Mesothelial cell of epicardium (in vitro differentiated cells): ENCODE data around the gene TPSG1. TPM values are rescaled to one million over a fixed set of nuclear protein-coding genes. Genes with fewer than 3 reads are reported as not detected.
"Not testable (repeated sequence)": the region's sequence is repeated elsewhere in the genome, so short reads cannot be mapped to it uniquely, and the experiment has no call there.

Experiments used
- DNase-seq, 2 experiments: peaks; one replicate each; pipeline ENCODE4 v3.0.0; 2021; ENCODE audit warnings: low spot score in 2 of 2; ENCODE audit not compliant: unreplicated experiment in 2 of 2
- H3K27ac Mint-ChIP-seq: 2 replicates; pipeline ENCODE4 v1.8.0; 2021; ENCODE audit warnings: mixed read lengths
- H3K27me3 Mint-ChIP-seq: 2 replicates; pipeline ENCODE4 v1.8.0; 2021; ENCODE audit warnings: low read depth, mixed read lengths
- H3K36me3 Mint-ChIP-seq: 2 replicates; pipeline ENCODE4 v1.8.0; 2021; ENCODE audit warnings: mixed read lengths
- H3K4me1 Mint-ChIP-seq: 2 replicates; pipeline ENCODE4 v1.8.0; 2021; ENCODE audit warnings: mixed read lengths
- H3K4me3 Mint-ChIP-seq: 2 replicates; pipeline ENCODE4 v1.8.0; 2021; ENCODE audit warnings: mild to moderate bottlenecking, moderate library complexity, mixed read lengths
- H3K9me3 Mint-ChIP-seq: 2 replicates; pipeline ENCODE4 v1.8.0; 2021; ENCODE audit warnings: mixed read lengths
- CTCF ChIP-seq: fragments of 200-600 bp; sonication (generic); IDR thresholded peaks from one replicate; pipeline ENCODE4 v1.5.0; 2021; ENCODE audit warnings: antibody characterized with exemption; ENCODE audit not compliant: unreplicated experiment
- total RNA-seq: library from RNA; stranded (reverse); gene quantifications from 3 replicates; pipeline ENCODE4 v1.2.1, GENCODE V29; 2021

Gene TPSG1
- total RNA-seq, 1 donor from 2014 or later = not detected

- no peak for DNase-seq
- no peaks in the 10 kb centered on the region for H3K4me1 Mint-ChIP-seq
- H3K27me3 Mint-ChIP-seq = no peaks in the 10 kb centered on the region
- H3K9me3 Mint-ChIP-seq = no peaks in the 10 kb centered on the region
- TF ChIP-seq CTCF = no peak
- H3K36me3 Mint-ChIP-seq = no peaks in the 10 kb centered on the region
- no peak overlapping the region for H3K27ac Mint-ChIP-seq
- no peak overlapping the region for H3K4me3 Mint-ChIP-seq
Measured at GRCh38 chr16:1195393-1195666, 29.7 kb downstream of the TPSG1 start.

DNA sequence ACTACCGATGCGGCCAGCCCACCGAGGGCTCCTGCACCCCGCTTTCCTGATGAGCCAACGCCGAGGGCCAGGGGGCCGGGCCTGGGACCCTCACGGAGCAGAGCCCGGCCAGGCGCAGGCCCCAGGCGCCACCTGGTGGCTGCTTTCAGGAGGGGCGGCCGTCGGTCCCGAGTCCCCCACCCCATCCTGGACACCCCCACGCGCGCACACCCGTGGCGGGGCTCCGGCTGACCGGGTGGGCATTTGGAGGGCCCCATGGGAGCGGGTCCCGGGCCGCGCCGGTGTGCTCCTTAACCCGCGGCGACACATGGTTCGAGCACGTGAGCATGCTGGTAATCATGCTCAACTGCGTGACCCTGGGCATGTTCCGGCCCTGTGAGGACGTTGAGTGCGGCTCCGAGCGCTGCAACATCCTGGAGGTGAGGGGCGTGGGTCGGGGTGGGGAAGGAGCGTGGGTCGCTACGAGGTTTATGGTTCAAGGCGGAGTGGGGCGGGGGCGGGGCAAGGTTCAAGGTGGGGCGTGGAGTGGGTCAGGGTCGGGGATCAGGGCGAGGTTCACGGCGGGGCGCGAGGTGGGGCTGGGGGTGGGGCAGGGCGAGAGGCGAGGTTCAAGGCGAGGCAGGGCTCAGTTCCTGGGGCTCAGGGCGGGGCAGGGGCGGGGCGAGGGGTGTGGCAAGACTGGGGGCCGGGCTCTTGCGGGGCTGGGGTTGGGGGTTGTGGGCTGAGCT is 30.2 kb downstream of the TPSG1 start:
- Mint-ChIP-seq H3K27ac (no peak overlapping the region), H3K9me3 (no peaks in the 10 kb centered on the region), H3K36me3 (no peaks in the 10 kb centered on the region), H3K4me1 (no peaks in the 10 kb centered on the region), H3K4me3 (no peak overlapping the region), H3K27me3 (no peaks in the 10 kb centered on the region)
- peak in 1 of 2 experiments; percentile 69 for DNase-seq
- peak; percentile 84 for TF ChIP-seq CTCF

DNA sequence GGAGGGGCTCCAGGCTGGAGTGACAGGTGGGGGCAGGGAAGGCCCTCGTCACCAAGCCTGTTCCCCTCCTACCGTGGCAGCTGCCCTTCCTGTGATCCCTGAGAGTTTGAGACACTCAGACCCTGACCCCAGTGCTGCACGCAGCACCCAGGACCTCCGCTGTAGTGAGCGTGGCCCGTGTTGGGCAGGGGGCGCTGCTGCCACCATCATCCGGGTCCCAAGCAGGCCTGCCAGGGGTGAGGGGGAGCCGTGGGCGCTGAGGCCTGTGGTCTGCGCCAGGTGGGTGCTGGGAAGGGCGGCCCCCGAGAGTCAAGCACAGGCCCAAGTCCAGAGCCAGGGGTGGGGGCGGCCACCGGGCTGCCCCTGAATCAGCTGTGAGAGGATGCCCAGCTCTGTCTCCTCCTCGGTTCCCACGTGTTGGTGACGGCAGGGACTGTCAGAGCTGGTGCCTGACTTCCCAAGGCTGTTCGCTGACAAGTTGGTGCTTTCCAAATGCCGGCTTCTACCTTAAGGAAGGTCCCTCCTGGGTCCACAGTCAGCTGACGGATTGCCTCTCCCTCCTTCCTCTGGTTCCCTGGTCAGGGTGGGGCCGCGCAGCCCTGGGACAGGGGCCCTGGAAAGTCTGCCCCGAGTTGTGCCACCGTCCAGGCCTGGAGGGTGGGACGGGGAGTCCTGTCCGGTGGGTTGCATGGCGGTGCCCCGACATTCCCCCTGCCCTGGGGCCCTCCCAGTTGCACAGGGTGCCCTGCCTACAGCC is 31.1 kb downstream of the TPSG1 start:
- no peak overlapping the region for H3K27ac Mint-ChIP-seq
- no peaks in the 10 kb centered on the region for H3K36me3 Mint-ChIP-seq
- peaks cover 1% of the 10 kb centered on the region for H3K27me3 Mint-ChIP-seq
- TF ChIP-seq CTCF = no peak
- H3K9me3 Mint-ChIP-seq = no peaks in the 10 kb centered on the region
- no peak overlapping the region for H3K4me3 Mint-ChIP-seq
- H3K4me1 Mint-ChIP-seq = no peaks in the 10 kb centered on the region
- DNase-seq = no peak

- TF ChIP-seq CTCF = no peak
- no peaks in the 10 kb centered on the region for H3K4me1 Mint-ChIP-seq
- no peaks in the 10 kb centered on the region for H3K36me3 Mint-ChIP-seq
- no peak for DNase-seq
- H3K4me3 Mint-ChIP-seq = no peak overlapping the region
- H3K27me3 Mint-ChIP-seq = peaks cover 4% of the 10 kb centered on the region
- H3K27ac Mint-ChIP-seq = no peak overlapping the region
- no peaks in the 10 kb centered on the region for H3K9me3 Mint-ChIP-seq
Measured at GRCh38 chr16:1193143-1193824, 31.8 kb downstream of the TPSG1 start.

DNA sequence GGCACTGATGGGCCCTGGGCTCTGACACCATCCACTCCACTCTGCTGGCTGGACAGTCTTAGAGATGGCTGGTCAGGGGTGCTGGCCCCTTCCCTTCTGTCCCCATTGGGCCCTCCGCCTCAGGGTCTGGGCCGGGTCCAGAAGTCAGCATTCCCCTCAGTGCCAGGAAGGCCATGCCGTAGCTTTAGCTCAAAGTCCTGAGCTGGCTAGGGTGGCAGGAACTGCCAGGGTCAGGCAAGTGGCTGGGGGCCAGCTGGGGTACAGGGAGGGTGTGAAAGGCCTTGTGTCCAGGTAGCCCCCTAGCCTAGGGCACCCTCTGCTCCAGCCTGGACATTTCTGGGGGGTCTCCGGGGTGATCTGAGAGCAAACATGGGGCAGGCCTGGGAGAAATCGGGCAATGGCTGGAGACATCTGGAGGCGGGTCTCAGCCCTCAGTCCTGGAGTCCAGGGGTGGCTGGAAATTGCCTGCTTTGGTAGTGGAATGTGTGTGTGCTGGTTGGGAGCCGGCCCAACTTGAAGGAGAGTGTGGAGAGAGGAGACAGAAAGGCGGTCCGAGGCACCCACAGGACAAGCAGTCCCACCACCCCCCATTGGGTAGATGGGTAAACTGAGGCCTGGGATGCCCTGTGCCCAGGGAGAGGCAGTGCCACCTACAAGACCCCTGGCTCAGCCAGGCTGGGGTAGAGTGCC is 32.5 kb downstream of the TPSG1 start:
- Mint-ChIP-seq H3K4me1 (no peaks in the 10 kb centered on the region), H3K27ac (no peak overlapping the region), H3K36me3 (no peaks in the 10 kb centered on the region), H3K27me3 (peaks cover 4% of the 10 kb centered on the region), H3K4me3 (no peak overlapping the region), H3K9me3 (no peaks in the 10 kb centered on the region)
- no peak for DNase-seq
- TF ChIP-seq CTCF = no peak

DNA sequence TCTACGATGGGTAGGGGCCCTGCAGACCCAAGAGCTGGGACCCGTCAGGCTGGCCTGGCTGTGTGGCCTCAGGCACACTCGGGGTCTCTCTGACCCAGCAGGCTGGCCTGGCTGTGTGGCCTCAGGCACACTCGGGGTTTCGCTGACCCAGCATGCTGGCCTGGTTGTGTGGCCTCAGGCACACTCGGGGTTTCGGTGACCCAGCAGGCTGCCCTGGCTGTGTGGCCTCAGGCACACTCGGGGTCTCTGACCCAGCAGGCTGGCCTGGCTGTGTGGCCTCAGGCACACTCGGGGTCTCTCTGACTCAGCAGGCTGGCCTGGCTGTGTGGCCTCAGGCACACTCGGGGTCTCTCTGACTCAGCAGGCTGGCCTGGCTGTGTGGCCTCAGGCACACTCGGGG is 34.3 kb downstream of the TPSG1 start:
- not testable (repeated sequence) for H3K27me3 Mint-ChIP-seq, H3K36me3 Mint-ChIP-seq, DNase-seq, H3K4me3 Mint-ChIP-seq, H3K9me3 Mint-ChIP-seq, H3K27ac Mint-ChIP-seq, H3K4me1 Mint-ChIP-seq
